ENCODE results near the gene KISS1R. TPM values are rescaled to one million over a fixed set of nuclear protein-coding genes. Genes with fewer than 3 reads are reported as not detected.
A peak's percentile ranks its signal among the peaks of the same experiment; 100 is the strongest.

The KISS1R gene
- total and polyA plus RNA-seq, 2 of the 4 experiments (the other 2 are of a cell fraction): not detected

GRCh38 chr19:954672-955494 lies 37.8 kb downstream of the KISS1R start:
- WGBS, 2 experiments (ENCODE audit: extremely low coverage in 2 of 2, insufficient read length in 1 of 2): 68% methylated on average over 4 of the region's 43 CpGs; no CpG with 5 or more reads in 1 of the 2 experiments
- no peak overlapping the region for H3K4ac ChIP-seq (ENCODE audit: low read depth, low read length)
- H3K4me1 ChIP-seq (ENCODE audit: control insufficient read depth, insufficient read depth, low read length): peaks cover 39% of the 10 kb centered on the region
- TF ChIP-seq MAZ (IDR thresholded peaks at IDR 0.05; ENCODE audit: borderline replicate concordance, low read depth, low read length): no peak
- TF ChIP-seq SMC3 (IDR thresholded peaks at IDR 0.05; ENCODE audit: low read depth, low read length): no peak
- no peak for TF ChIP-seq ELK1 (IDR thresholded peaks at IDR 0.05; ENCODE audit: borderline replicate concordance, low read depth, low read length)
- no peak for TF ChIP-seq POLR2A (IDR thresholded peaks at IDR 0.05; ENCODE audit: low read depth, low read length)
- TF ChIP-seq CEBPB (IDR thresholded peaks at IDR 0.05; ENCODE audit: low read depth, low read length): no peak
- TF ChIP-seq RFX5 (IDR thresholded peaks at IDR 0.05; ENCODE audit: low read depth, low read length): no peak
- no peak for TF ChIP-seq USF2 (IDR thresholded peaks at IDR 0.05; ENCODE audit: low read depth, low read length)
- no peak for TF ChIP-seq MAFK (IDR thresholded peaks at IDR 0.05; ENCODE audit: low read depth, low read length)
- no peak for TF ChIP-seq MXI1 (IDR thresholded peaks at IDR 0.05; ENCODE audit: borderline replicate concordance, low read depth, low read length)
- no peak for TF ChIP-seq BHLHE40 (IDR thresholded peaks at IDR 0.05; ENCODE audit: low read depth, low read length)
- H3K9ac ChIP-seq (ENCODE audit: low read depth, low read length): no peak overlapping the region
- H2AK5ac ChIP-seq (ENCODE audit: low read depth, low read length): peak overlapping the region; percentile 37
- peaks cover 46% of the 10 kb centered on the region for H4K20me1 ChIP-seq (ENCODE audit: insufficient read depth, low read length)
- POLR2A ChIA-PET (ENCODE audit: unreplicated experiment): no interaction called here
- H3K23ac ChIP-seq (ENCODE audit: low read depth, low read length): no peak overlapping the region
- H3K9me3 ChIP-seq (ENCODE audit: control insufficient read depth, insufficient read depth, low read length): no peaks in the 10 kb centered on the region
- H4K5ac ChIP-seq (ENCODE audit: low read depth, low read length): no peak overlapping the region
- in situ Hi-C loops (cut with MboI; ENCODE audit: low sequenced_read_pairs): no loop called here
- peaks cover 8% of the 10 kb centered on the region for H3K9me1 ChIP-seq (ENCODE audit: insufficient read depth, low read length)
- ATAC-seq (ENCODE audit: low read depth): no peak
- no peak overlapping the region for H2AFZ ChIP-seq (replicated peaks; ENCODE audit: low read length, poor library complexity)
- no peak overlapping the region for H3K14ac ChIP-seq (replicated peaks; ENCODE audit: low read depth, low read length)
- H3K4me2 ChIP-seq (ENCODE audit: low read depth, low read length): no peak overlapping the region
- peaks cover 41 to 81% of the 10 kb centered on the region in 2 experiments for H3K79me1 ChIP-seq (ENCODE audit: low read depth in 1 of 2, low read length in 2 of 2)
- H3K27ac ChIP-seq (ENCODE audit: insufficient read depth, low read length): no peak overlapping the region
- H4K8ac ChIP-seq (ENCODE audit: low read depth in 2 of 2, low read length in 2 of 2): no peak overlapping the region
- no peak overlapping the region for H2BK15ac ChIP-seq (ENCODE audit: low read depth, low read length)
- no peak overlapping the region for H3K56ac ChIP-seq (ENCODE audit: extremely low read depth, insufficient read depth, low read length)
- intact Hi-C loops (cut with micrococcal nuclease): no loop called here
- CTCF ChIA-PET: interaction anchor here (0.6 kb wide), 1 partner anchor 240 kb away, joined by 4 read pairs; no protein-coding TSS in a partner anchor
- H2AK9ac ChIP-seq (replicated peaks; ENCODE audit: low read depth, low read length, poor library complexity): peak overlapping the region; percentile 72
- no peak overlapping the region for H2BK20ac ChIP-seq (ENCODE audit: low read depth, low read length)
- DNase-seq: no peak
- no TSS peak for BruUV-seq (replicated peaks)
- H3K18ac ChIP-seq (ENCODE audit: low read depth, low read length): no peak overlapping the region
- dilution Hi-C loops (cut with HindIII; ENCODE audit: low sequenced_read_pairs, unreplicated experiment): no loop called here
- no peak overlapping the region for H2BK5ac ChIP-seq (ENCODE audit: low read depth, low read length, poor library complexity, severe bottlenecking)
- no peak overlapping the region for H4K91ac ChIP-seq (ENCODE audit: insufficient read depth, low read depth, low read length)
- peaks cover 15% of the 10 kb centered on the region; the same call in 1 of the 2 replicates for H3K36me3 ChIP-seq (ENCODE audit: control insufficient read depth, insufficient read depth, low read length)
- H3K27me3 ChIP-seq (ENCODE audit: control insufficient read depth, insufficient read depth, low read length): no peaks in the 10 kb centered on the region
- H3K4me3 ChIP-seq (ENCODE audit: insufficient read depth, low read depth, low read length): no peak overlapping the region
- H2BK120ac ChIP-seq (ENCODE audit: low read depth, low read length): no peak overlapping the region

Measured in IMR-90 (cell line).